ENCODE measurements around the gene AS3MT.
A peak's percentile ranks its signal among the peaks of the same experiment; 100 is the strongest.
"Not testable (repeated sequence)": the region's sequence is repeated elsewhere in the genome, so short reads cannot be mapped to it uniquely, and the experiment has no call there.

AS3MT gene

GRCh38 chr10:102869258-102870198 lies at the start of gene AS3MT:
AS3MT (plus strand) TSS chr10:102869470; CDS start chr10:102869593, 123 bp downstream.
- DNase-seq (ENCODE audit: low spot score): peak; percentile 70

- not testable (repeated sequence) for DNase-seq (ENCODE audit: low spot score)
These were observed 49.3 kb upstream of the AS3MT start for GRCh38 chr10:102820008-102820407.

GRCh38 chr10:102822222-102822621 lies 47.0 kb upstream of the AS3MT start:
- no peak for DNase-seq (ENCODE audit: low spot score)

- DNase-seq (ENCODE audit: low spot score): no peak
These were observed 44.6 kb upstream of the AS3MT start for GRCh38 chr10:102824664-102825063.

GRCh38 chr10:102826148-102826796 lies 43.0 kb upstream of the AS3MT start:
- no peak for DNase-seq (ENCODE audit: low spot score)

GRCh38 chr10:102827597-102827975 lies 41.7 kb upstream of the AS3MT start:
- no peak for DNase-seq (ENCODE audit: low spot score)

- DNase-seq (ENCODE audit: low spot score): no peak
These were observed 37.8 kb upstream of the AS3MT start for GRCh38 chr10:102831322-102832071.

GRCh38 chr10:102832248-102832647 lies 37.0 kb upstream of the AS3MT start:
- no peak for DNase-seq (ENCODE audit: low spot score)

- DNase-seq (ENCODE audit: low spot score): no peak
These were observed 36.3 kb upstream of the AS3MT start for GRCh38 chr10:102832987-102833386.

- DNase-seq (ENCODE audit: low spot score): no peak
These were observed 35.1 kb upstream of the AS3MT start for GRCh38 chr10:102834143-102834542.

GRCh38 chr10:102835007-102835482 lies 34.2 kb upstream of the AS3MT start:
- peak; percentile 85 for DNase-seq (ENCODE audit: low spot score)

- DNase-seq (ENCODE audit: low spot score): no peak
These were observed 32.0 kb upstream of the AS3MT start, which contains the start of gene CYP17A1 for GRCh38 chr10:102837230-102837721. CYP17A1 (minus strand) TSS chr10:102837413; CDS start chr10:102837361, 52 bp downstream.

GRCh38 chr10:102838276-102838927 lies 30.9 kb upstream of the AS3MT start:
- not testable (repeated sequence) for DNase-seq (ENCODE audit: low spot score)

GRCh38 chr10:102841827-102842345 lies 27.4 kb upstream of the AS3MT start:
- DNase-seq (ENCODE audit: low spot score): no peak

GRCh38 chr10:102843139-102843538 lies 26.1 kb upstream of the AS3MT start:
- DNase-seq (ENCODE audit: low spot score): not testable (repeated sequence)

GRCh38 chr10:102844190-102844776 lies 25.0 kb upstream of the AS3MT start:
- not testable (repeated sequence) for DNase-seq (ENCODE audit: low spot score)

- no peak for DNase-seq (ENCODE audit: low spot score)
These were observed 23.8 kb upstream of the AS3MT start for GRCh38 chr10:102845352-102845902.

GRCh38 chr10:102850025-102850518 lies 19.2 kb upstream of the AS3MT start:
- DNase-seq (ENCODE audit: low spot score): no peak

GRCh38 chr10:102853237-102853636 lies 16.0 kb upstream of the AS3MT start:
- not testable (repeated sequence) for DNase-seq (ENCODE audit: low spot score)

GRCh38 chr10:102855731-102856436 lies 13.4 kb upstream of the AS3MT start:
- DNase-seq (ENCODE audit: low spot score): not testable (repeated sequence)

Data from HuH-7 (cell line).